NB4 (cell line): ENCODE measurements around the gene PLEKHG1.

Experiments
- DNase-seq: peaks from one replicate; pipeline ENCODE4 v3.0.0; 2010; ENCODE audit warnings: low read depth
- H3K4me3 ChIP-seq: one replicate; pipeline ENCODE4 v1.5.1; 2011; ENCODE audit warnings: mild to moderate bottlenecking, low read depth, low read length, moderate library complexity
- CTCF ChIP-seq: IDR thresholded peaks from one replicate; pipeline ENCODE4 v1.5.1; 2012; ENCODE audit warnings: low read depth, low read length
- MAX ChIP-seq: IDR thresholded peaks from 2 replicates; pipeline ENCODE4 v1.6.1; 2011; ENCODE audit warnings: low read depth, low read length
- MYC ChIP-seq: IDR thresholded peaks from 2 replicates; pipeline ENCODE4 v1.6.1; 2011; ENCODE audit warnings: low read depth, low read length
- POLR2A ChIP-seq: IDR thresholded peaks from 2 replicates; pipeline ENCODE4 v1.6.1; 2011; ENCODE audit warnings: mild to moderate bottlenecking; ENCODE audit not compliant: insufficient read length; ENCODE audit errors: extremely low read depth

Gene PLEKHG1

GRCh38 chr6:150638765-150639164 lies 39.1 kb downstream of the PLEKHG1 start:
- DNase-seq = no peak
- no peak overlapping the region for H3K4me3 ChIP-seq
- TF ChIP-seq POLR2A = no peak
- TF ChIP-seq MYC = no peak
- TF ChIP-seq MAX = no peak
- no peak for TF ChIP-seq CTCF

DNA sequence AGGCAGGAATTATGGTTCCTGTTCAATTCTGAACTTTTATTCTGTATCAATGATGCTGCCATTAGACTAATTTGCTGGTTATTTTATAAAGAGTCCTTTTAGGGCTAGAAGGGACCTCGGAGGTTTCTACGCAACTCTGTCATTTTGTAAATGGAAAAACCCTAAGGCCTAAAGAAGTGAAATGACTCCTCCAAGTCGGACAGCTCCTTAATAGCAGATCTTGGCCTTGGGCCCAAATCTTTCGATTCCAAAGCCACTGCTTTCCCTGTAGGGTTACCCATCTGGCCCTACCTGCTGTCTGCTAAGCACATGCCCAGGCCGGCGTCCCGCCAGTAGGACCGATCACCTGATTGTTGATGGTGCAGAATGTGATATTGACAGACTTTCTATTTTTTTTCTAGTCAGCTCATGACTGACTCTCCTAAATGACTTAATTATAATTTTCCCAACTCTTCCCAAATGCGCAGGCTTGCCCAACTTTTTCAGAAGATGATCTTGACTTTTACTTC lies 40.2 kb downstream of the PLEKHG1 start:
- no peak overlapping the region for H3K4me3 ChIP-seq
- TF ChIP-seq MAX = no peak
- TF ChIP-seq MYC = no peak
- TF ChIP-seq POLR2A = no peak
- DNase-seq = no peak

- no peak overlapping the region for H3K4me3 ChIP-seq
- TF ChIP-seq POLR2A = no peak
- TF ChIP-seq MYC = no peak
- TF ChIP-seq MAX = no peak
- TF ChIP-seq CTCF = no peak
- DNase-seq = no peak
Observed at GRCh38 chr6:150640556-150641209, 41.0 kb downstream of the PLEKHG1 start.

DNA sequence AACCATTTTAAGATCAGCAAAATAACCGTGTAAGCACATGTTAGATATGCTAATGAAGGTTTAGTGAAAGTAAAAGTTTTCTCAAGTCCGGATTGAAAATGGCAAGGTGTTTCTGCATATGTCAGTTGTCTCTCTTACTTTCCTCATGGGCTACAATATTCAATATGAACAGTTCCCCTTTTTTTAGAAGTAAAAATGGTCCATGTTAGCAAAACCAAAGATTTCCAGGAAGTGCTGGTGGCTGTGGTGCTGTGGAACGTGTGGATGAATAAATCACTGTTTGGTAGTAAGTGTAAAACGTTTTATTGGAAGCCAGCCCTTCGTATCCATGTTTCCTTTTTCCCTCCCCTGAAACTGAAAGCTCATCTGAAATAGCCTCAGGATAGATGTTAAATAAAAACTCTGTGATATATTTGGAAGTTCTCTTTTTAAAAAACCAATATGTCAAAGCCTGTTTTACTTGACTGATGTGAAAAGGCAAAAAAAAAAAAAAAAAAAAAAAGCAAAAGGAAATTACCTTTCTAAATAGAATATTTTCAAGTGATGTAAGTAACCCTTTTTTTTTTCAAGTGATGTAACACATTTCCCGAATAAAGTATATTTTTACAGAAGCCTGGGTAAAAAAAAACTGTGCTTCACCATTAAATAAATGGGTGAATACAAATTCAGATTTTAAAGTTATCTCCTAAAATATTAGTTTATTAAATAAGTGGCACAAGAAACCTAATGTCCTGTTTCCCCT lies 41.9 kb downstream of the PLEKHG1 start:
- H3K4me3 ChIP-seq = no peak overlapping the region
- TF ChIP-seq MAX = no peak
- no peak for TF ChIP-seq CTCF
- TF ChIP-seq POLR2A = no peak
- TF ChIP-seq MYC = no peak
- no peak for DNase-seq

DNA sequence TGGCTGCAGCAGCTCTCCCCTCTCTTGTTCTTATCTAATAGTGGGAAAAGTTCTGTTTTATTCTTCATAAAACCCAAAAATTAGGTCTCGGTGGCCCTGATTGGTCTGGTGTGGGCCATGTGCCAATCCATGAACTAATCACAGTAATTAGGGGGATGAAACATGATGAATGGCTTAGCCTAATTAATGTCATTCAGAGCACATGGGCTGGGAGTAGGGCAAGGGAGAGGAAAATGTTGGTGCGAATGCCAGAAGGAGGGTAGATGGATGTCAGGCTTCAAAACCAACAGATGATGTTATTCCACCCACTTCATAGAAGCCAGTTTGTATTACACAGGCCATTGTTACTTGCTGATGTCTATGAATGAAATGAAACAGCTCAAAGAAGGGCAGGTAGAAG lies 46.5 kb downstream of the PLEKHG1 start:
- H3K4me3 ChIP-seq = no peak overlapping the region
- TF ChIP-seq CTCF (no peak), MYC (no peak), POLR2A (no peak), MAX (no peak)
- no peak for DNase-seq

GRCh38 chr6:150647051-150647450 lies 47.4 kb downstream of the PLEKHG1 start:
- TF ChIP-seq POLR2A (no peak), MYC (no peak), CTCF (no peak), MAX (no peak)
- H3K4me3 ChIP-seq = no peak overlapping the region

More at GRCh38 chr6:150647051-150647450, 47.4 kb downstream of the PLEKHG1 start:
- no peak for DNase-seq
